ENCODE measurements around the gene ITPKB.

Gene ITPKB

DNA sequence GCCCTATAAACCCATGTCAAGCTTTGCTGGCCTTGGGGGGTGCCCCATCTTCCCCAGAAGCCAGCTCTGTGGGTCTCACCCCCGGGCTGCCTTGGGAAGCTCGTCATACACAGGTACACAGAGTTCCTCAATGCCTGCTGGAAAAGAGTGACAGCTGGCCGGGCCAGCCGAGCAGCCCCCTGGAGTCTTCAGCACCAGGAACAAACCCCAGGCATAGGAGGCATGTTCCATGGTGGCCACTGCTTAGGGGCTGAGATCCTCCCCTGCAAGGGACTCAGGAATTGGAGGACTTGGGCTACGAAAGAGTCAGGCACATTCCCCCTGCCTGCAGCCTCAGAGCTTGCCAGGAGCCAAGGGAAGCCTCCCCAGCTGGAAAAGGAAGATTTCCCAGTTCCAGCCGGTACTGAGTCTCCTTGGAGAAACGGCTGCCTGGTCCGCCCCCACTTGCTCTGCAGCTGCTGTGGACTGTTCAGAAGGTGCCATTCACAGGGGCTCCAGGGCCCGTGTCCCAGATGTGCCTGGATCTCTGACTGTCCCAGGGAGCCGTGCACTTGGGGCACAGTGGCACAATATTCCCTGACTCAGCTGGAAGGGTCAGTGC lies 101.0 kb downstream of the ITPKB start:
- no peak overlapping the region for H3K4me3 ChIP-seq
- DNase-seq (ENCODE audit: low spot score), result peak; percentile 62

GRCh38 chr1:226637147-226637935 lies 101.7 kb downstream of the ITPKB start:
- Histone ChIP-seq H3K27ac (peak overlapping the region in 1 of 2 donors; percentile 47), H3K4me3 (no peak overlapping the region)
- TF ChIP-seq, protein P1, sequence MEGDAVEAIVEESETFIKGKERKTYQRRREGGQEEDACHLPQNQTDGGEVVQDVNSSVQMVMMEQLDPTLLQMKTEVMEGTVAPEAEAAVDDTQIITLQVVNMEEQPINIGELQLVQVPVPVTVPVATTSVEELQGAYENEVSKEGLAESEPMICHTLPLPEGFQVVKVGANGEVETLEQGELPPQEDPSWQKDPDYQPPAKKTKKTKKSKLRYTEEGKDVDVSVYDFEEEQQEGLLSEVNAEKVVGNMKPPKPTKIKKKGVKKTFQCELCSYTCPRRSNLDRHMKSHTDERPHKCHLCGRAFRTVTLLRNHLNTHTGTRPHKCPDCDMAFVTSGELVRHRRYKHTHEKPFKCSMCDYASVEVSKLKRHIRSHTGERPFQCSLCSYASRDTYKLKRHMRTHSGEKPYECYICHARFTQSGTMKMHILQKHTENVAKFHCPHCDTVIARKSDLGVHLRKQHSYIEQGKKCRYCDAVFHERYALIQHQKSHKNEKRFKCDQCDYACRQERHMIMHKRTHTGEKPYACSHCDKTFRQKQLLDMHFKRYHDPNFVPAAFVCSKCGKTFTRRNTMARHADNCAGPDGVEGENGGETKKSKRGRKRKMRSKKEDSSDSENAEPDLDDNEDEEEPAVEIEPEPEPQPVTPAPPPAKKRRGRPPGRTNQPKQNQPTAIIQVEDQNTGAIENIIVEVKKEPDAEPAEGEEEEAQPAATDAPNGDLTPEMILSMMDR (IDR thresholded peaks at IDR 0.05), result peak; percentile 33
- peak; percentile 65 for DNase-seq (ENCODE audit: low spot score)

More for the DNA sequence above, 101.0 kb downstream of the ITPKB start:
- H3K27ac ChIP-seq, result peak overlapping the region in 1 of 2 donors; percentile 47
- TF ChIP-seq, protein P1 (IDR thresholded peaks at IDR 0.05), result no peak

DNA sequence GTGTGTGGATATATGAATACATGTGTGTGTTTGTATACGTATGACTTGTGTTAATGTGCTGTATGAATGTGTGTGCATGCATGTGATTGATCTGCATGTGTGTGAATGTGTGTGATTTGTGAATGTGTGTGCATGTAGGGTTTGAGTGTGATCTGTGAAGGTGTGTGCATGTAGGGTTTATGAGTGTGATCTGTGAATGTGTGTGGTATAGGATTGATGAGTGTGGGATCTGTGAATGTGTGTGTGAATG lies 102.3 kb downstream of the ITPKB start:
- no peak for DNase-seq (ENCODE audit: low spot score)
- H3K27ac ChIP-seq, result no peak overlapping the region
- TF ChIP-seq, protein P1 (IDR thresholded peaks at IDR 0.05), result no peak
- H3K4me3 ChIP-seq, result no peak overlapping the region

DNA sequence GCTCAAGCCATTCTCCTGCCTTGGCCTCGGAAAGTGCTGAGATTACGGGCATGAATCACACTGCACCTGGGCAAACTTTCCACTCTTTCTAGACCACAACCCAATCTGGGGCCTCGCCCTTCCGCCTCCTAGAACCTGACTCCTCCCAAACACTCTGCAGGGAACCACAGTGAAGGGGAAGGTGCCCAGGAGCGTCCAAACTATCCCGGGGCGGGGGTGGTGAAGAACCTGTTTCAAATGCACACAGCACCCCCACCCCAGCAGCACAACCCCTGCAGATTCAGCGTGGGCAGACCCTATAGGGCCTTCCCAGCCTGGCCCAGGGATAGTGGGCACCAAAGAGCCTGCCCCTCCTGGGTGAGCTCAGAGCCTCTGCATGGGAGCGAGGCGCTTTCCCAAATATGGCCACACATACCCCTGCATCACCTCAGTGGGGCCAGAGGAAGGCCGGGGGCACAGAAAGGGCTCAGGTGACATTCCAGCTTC lies 103.6 kb downstream of the ITPKB start:
- TF ChIP-seq, protein P1 (IDR thresholded peaks at IDR 0.05), result no peak
- DNase-seq (ENCODE audit: low spot score), result peak; percentile 68
- H3K4me3 ChIP-seq, result no peak overlapping the region
- H3K27ac ChIP-seq, result no peak overlapping the region

GRCh38 chr1:226634611-226635246 lies 104.4 kb downstream of the ITPKB start:
- peak; percentile 70 for DNase-seq (ENCODE audit: low spot score)
- TF ChIP-seq, protein P1 (IDR thresholded peaks at IDR 0.05), result no peak

GRCh38 chr1:226634166-226634588 lies 104.9 kb downstream of the ITPKB start:
- H3K4me3 ChIP-seq, result no peak overlapping the region
- peak; percentile 85 for DNase-seq (ENCODE audit: low spot score)
- TF ChIP-seq, protein P1 (IDR thresholded peaks at IDR 0.05), result peak; percentile 100
- H3K27ac ChIP-seq, result peak overlapping the region; percentile 13 to 34

More at GRCh38 chr1:226634611-226635246, 104.4 kb downstream of the ITPKB start:
- Histone ChIP-seq H3K27ac (peak overlapping the region in 1 of 2 donors; percentile 13), H3K4me3 (no peak overlapping the region)

Data from coronary artery (tissue), 2 donors.